ENCODE measurements around the gene AGBL4. TPM values are rescaled to one million over a fixed set of nuclear protein-coding genes. Genes with fewer than 3 reads are reported as not detected.

Gene AGBL4
- total and polyA plus RNA-seq, 2 of the 4 experiments (the other 2 are of a cell fraction): not detected

DNA sequence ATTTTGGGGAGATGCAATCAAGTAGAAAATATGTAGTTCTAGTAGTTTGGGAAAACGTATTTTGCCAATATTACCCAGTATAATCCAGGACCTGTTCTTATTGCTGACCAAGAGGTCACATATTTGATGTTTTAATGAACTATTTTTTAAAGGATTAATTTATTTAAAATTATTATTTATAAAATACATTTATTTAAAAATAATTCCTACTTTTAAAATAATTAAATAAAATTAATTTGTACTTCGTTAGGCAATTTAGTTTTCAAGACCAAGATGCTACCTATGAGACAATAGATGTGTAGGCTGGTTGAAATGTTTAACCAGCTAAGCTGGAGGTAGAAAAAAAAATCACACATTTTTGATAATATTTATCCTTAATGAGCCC is 1106.7 kb downstream of the AGBL4 start:
- H2BK5ac ChIP-seq (ENCODE audit: low read depth, low read length, poor library complexity, severe bottlenecking): no peak overlapping the region
- no CpG with 5 or more reads among the region's 2 CpGs for WGBS, 2 experiments (ENCODE audit: extremely low coverage in 2 of 2, insufficient read length in 1 of 2)
- DNase-seq (no peak), ATAC-seq (ENCODE audit: low read depth) (no peak)
- no peak overlapping the region for H2AK5ac ChIP-seq (ENCODE audit: low read depth, low read length)
- H3K9me3 ChIP-seq (ENCODE audit: control insufficient read depth, insufficient read depth, low read length): peaks cover 7% of the 10 kb centered on the region
- no peak overlapping the region for H3K23ac ChIP-seq (ENCODE audit: low read depth, low read length)
- no peak overlapping the region for H3K18ac ChIP-seq (ENCODE audit: low read depth, low read length)
- no peak overlapping the region for H2AK9ac ChIP-seq (replicated peaks; ENCODE audit: low read depth, low read length, poor library complexity)
- no peak overlapping the region for H3K27ac ChIP-seq (ENCODE audit: insufficient read depth, low read length)
- no peaks in the 10 kb centered on the region for H3K79me1 ChIP-seq (ENCODE audit: low read depth in 1 of 2, low read length in 2 of 2)
- ChIA-PET CTCF (no interaction called here), POLR2A (ENCODE audit: unreplicated experiment) (no interaction called here)
- no peak overlapping the region for H3K14ac ChIP-seq (replicated peaks; ENCODE audit: low read depth, low read length)
- no peak overlapping the region for H2AFZ ChIP-seq (replicated peaks; ENCODE audit: low read length, poor library complexity)
- H4K91ac ChIP-seq (ENCODE audit: insufficient read depth, low read depth, low read length): no peak overlapping the region
- H3K4me1 ChIP-seq (ENCODE audit: control insufficient read depth, insufficient read depth, low read length): no peaks in the 10 kb centered on the region
- H3K36me3 ChIP-seq (ENCODE audit: control insufficient read depth, insufficient read depth, low read length): no peaks in the 10 kb centered on the region
- H3K9ac ChIP-seq (ENCODE audit: low read depth, low read length): no peak overlapping the region
- no peak overlapping the region for H2BK15ac ChIP-seq (ENCODE audit: low read depth, low read length)
- H2BK20ac ChIP-seq (ENCODE audit: low read depth, low read length): no peak overlapping the region
- intact Hi-C loops (cut with micrococcal nuclease): no loop called here
- in situ Hi-C loops (cut with MboI; ENCODE audit: low sequenced_read_pairs): no loop called here
- H3K56ac ChIP-seq (ENCODE audit: extremely low read depth, insufficient read depth, low read length): no peak overlapping the region
- dilution Hi-C loops (cut with HindIII; ENCODE audit: low sequenced_read_pairs, unreplicated experiment): no loop called here
- no peak overlapping the region for H3K4me3 ChIP-seq (ENCODE audit: insufficient read depth, low read depth, low read length)
- no TSS peak for BruUV-seq (replicated peaks)
- TF ChIP-seq CEBPB (IDR thresholded peaks at IDR 0.05; ENCODE audit: low read depth, low read length) (no peak), POLR2A (IDR thresholded peaks at IDR 0.05; ENCODE audit: low read depth, low read length) (no peak), MXI1 (IDR thresholded peaks at IDR 0.05; ENCODE audit: borderline replicate concordance, low read depth, low read length) (no peak), NFE2L2 (IDR thresholded peaks at IDR 0.05; ENCODE audit: low read depth, low read length) (no peak), MAFK (IDR thresholded peaks at IDR 0.05; ENCODE audit: low read depth, low read length) (no peak), RAD21 (IDR thresholded peaks at IDR 0.05; ENCODE audit: low read length) (no peak), SMC3 (IDR thresholded peaks at IDR 0.05; ENCODE audit: low read depth, low read length) (no peak), MAZ (IDR thresholded peaks at IDR 0.05; ENCODE audit: borderline replicate concordance, low read depth, low read length) (no peak), RCOR1 (IDR thresholded peaks at IDR 0.05; ENCODE audit: insufficient replicate concordance, low read length) (no peak), BHLHE40 (IDR thresholded peaks at IDR 0.05; ENCODE audit: low read depth, low read length) (no peak), RFX5 (IDR thresholded peaks at IDR 0.05; ENCODE audit: low read depth, low read length) (no peak), USF2 (IDR thresholded peaks at IDR 0.05; ENCODE audit: low read depth, low read length) (no peak)
- TF ChIP-seq, protein P1, sequence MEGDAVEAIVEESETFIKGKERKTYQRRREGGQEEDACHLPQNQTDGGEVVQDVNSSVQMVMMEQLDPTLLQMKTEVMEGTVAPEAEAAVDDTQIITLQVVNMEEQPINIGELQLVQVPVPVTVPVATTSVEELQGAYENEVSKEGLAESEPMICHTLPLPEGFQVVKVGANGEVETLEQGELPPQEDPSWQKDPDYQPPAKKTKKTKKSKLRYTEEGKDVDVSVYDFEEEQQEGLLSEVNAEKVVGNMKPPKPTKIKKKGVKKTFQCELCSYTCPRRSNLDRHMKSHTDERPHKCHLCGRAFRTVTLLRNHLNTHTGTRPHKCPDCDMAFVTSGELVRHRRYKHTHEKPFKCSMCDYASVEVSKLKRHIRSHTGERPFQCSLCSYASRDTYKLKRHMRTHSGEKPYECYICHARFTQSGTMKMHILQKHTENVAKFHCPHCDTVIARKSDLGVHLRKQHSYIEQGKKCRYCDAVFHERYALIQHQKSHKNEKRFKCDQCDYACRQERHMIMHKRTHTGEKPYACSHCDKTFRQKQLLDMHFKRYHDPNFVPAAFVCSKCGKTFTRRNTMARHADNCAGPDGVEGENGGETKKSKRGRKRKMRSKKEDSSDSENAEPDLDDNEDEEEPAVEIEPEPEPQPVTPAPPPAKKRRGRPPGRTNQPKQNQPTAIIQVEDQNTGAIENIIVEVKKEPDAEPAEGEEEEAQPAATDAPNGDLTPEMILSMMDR (conservative IDR thresholded peaks at IDR 0.05; ENCODE audit: low read depth, low read length): no peak
- H4K5ac ChIP-seq (ENCODE audit: low read depth, low read length): no peak overlapping the region
- no peak overlapping the region for H4K8ac ChIP-seq (ENCODE audit: low read depth in 2 of 2, low read length in 2 of 2)
- H3K4ac ChIP-seq (ENCODE audit: low read depth, low read length): no peak overlapping the region
- no peaks in the 10 kb centered on the region for H3K27me3 ChIP-seq (ENCODE audit: control insufficient read depth, insufficient read depth, low read length)
- H2BK120ac ChIP-seq (ENCODE audit: low read depth, low read length): no peak overlapping the region
- no peaks in the 10 kb centered on the region for H3K9me1 ChIP-seq (ENCODE audit: insufficient read depth, low read length)
- H3K4me2 ChIP-seq (ENCODE audit: low read depth, low read length): no peak overlapping the region
- no peaks in the 10 kb centered on the region for H4K20me1 ChIP-seq (ENCODE audit: insufficient read depth, low read length)
